GM12878 (cell line): ENCODE measurements around the gene KIF14. TPM values are rescaled to one million over a fixed set of nuclear protein-coding genes. Genes with fewer than 3 reads are reported as not detected.

Source experiments
- ATAC-seq: fragments of 200-7000 bp; cut with Tn5 transposase; 3 replicates; pipeline ENCODE4 v1.9.1; 2020; ENCODE audit warnings: mild to moderate bottlenecking, moderate library complexity
- BruUV-seq: library from RNA; stranded (reverse); fragments of 400-500 nt; replicated peaks from 2 replicates; lab custom pipeline; 2021; lab: Mats Ljungman, UMichigan
- CTCF ChIA-PET: fragments of 300-600 bp; sonication (Branson Sonifier 250); formaldehyde crosslinking; extraction: SDS; loops from one replicate; lab custom pipeline; 2021; ENCODE audit warnings: inconsistent platforms; lab: Yijun Ruan, JAX
- POLR2A ChIA-PET: fragments of 350-600 bp; formaldehyde crosslinking; extraction: SDS; loops from one replicate; lab custom pipeline; 2021; ENCODE audit warnings: inconsistent platforms; lab: Charles Lee
- RAD21 ChIA-PET: fragments of 300-600 bp; sonication (Branson Sonifier 250); formaldehyde crosslinking; loops from one replicate; lab custom pipeline; 2023; ENCODE audit warnings: antibody characterized with exemption; ENCODE audit not compliant: unreplicated experiment; lab: Charles Lee
- SMC1A ChIA-PET: fragments of 300-600 bp; sonication (Branson Sonifier 250); formaldehyde crosslinking; loops from one replicate; lab custom pipeline; 2023; ENCODE audit not compliant: unreplicated experiment, uncharacterized antibody; lab: Charles Lee
- DNase-seq: peaks from one replicate; pipeline ENCODE4 v3.0.0-alpha.2; 2011; ENCODE audit warnings: low read depth, low spot score
- FAIRE-seq: peaks from 3 replicates; lab custom pipeline; 2011; peaks lifted over from hg19 to GRCh38; lab: Jason Lieb, UNC
- H2AFZ ChIP-seq: 2 replicates; pipeline ENCODE4 v1.6.0; 2011; ENCODE audit warnings: low read depth, low read length, control low read depth; ENCODE audit not compliant: control insufficient read depth
- H3K27ac ChIP-seq: 2 replicates; pipeline ENCODE4 v1.5.1; 2011; ENCODE audit warnings: control low read depth; ENCODE audit not compliant: control insufficient read depth, insufficient read depth
- H3K27me3 ChIP-seq, 2 experiments: replicated peaks in 1 of 2; 2 replicates each; pipeline versions ENCODE4 v1.6.0 to v1.6.1; 2011; ENCODE audit warnings: low read length in 1 of 2; ENCODE audit not compliant: control insufficient read depth in 2 of 2, insufficient read depth in 2 of 2
- H3K36me3 ChIP-seq, 2 experiments: 2 replicates each; pipeline ENCODE4 v1.5.1; 2011; ENCODE audit warnings: low read length in 1 of 2; ENCODE audit not compliant: control insufficient read depth in 2 of 2, insufficient read depth in 2 of 2
- H3K4me1 ChIP-seq: 2 replicates; pipeline ENCODE4 v1.6.1; 2011; ENCODE audit warnings: mild to moderate bottlenecking, low read length, moderate library complexity, mixed read lengths; ENCODE audit not compliant: control insufficient read depth, insufficient read depth
- H3K4me2 ChIP-seq: 2 replicates; pipeline ENCODE4 v1.6.0; 2011; ENCODE audit warnings: control low read depth; ENCODE audit not compliant: control insufficient read depth, insufficient read depth
- H3K4me3 ChIP-seq: fragments of 200-600 bp; sonication (generic); 2 replicates; pipeline ENCODE4 v1.5.1; 2016
- H3K79me2 ChIP-seq: 2 replicates; pipeline ENCODE4 v1.6.0; 2011; ENCODE audit warnings: low read length; ENCODE audit not compliant: control insufficient read depth, insufficient read depth
- H3K9ac ChIP-seq: 2 replicates; pipeline ENCODE4 v1.8.0; 2011; ENCODE audit warnings: low read length, control low read depth, mixed read lengths; ENCODE audit not compliant: control insufficient read depth, insufficient read depth
- H3K9me3 ChIP-seq: replicated peaks from 3 replicates; pipeline ENCODE4 v1.5.1; 2011; ENCODE audit warnings: mild to moderate bottlenecking, low read length; ENCODE audit not compliant: control insufficient read depth, insufficient read depth
- H4K20me1 ChIP-seq: 2 replicates; pipeline ENCODE4 v1.6.0; 2011; ENCODE audit not compliant: control insufficient read depth, insufficient read depth
- CREM ChIP-seq: IDR thresholded peaks from 2 replicates; pipeline ENCODE4 v1.6.1; 2014; ENCODE audit warnings: antibody characterized with exemption, low read depth
- GABPA ChIP-seq: IDR thresholded peaks from 2 replicates; pipeline ENCODE4 v1.6.1; 2014; ENCODE audit warnings: antibody characterized with exemption, low read depth, mild to moderate bottlenecking, inconsistent platforms
- GATAD2B ChIP-seq: fragments of 450-650 bp; conservative IDR thresholded peaks from 2 replicates; pipeline ENCODE4 v1.6.1; 2017; ENCODE audit warnings: low read depth, mild to moderate bottlenecking, moderate library complexity
- MEF2B ChIP-seq: fragments of 450-650 bp; IDR thresholded peaks from 2 replicates; pipeline ENCODE4 v1.6.1; 2018; ENCODE audit warnings: mild to moderate bottlenecking, moderate library complexity; ENCODE audit not compliant: partially characterized antibody, poor library complexity, severe bottlenecking
- NR2C1 ChIP-seq: fragments of 450-650 bp; IDR thresholded peaks from 2 replicates; pipeline ENCODE4 v1.6.1; 2017; ENCODE audit warnings: antibody characterized with exemption, mild to moderate bottlenecking, moderate library complexity
- PAX5 ChIP-seq: IDR thresholded peaks from 2 replicates; pipeline ENCODE4 v1.6.1; 2011; ENCODE audit warnings: low read depth, low read length, borderline replicate concordance
- TCF3 ChIP-seq: IDR thresholded peaks from 2 replicates; pipeline ENCODE4 v1.6.1; 2012; ENCODE audit warnings: low read depth, mild to moderate bottlenecking, low read length, borderline replicate concordance; ENCODE audit not compliant: insufficient read depth
- ZBTB40 ChIP-seq: fragments of 450-650 bp; IDR thresholded peaks from 2 replicates; pipeline ENCODE4 v1.6.1; 2016; ENCODE audit warnings: mild to moderate bottlenecking, moderate library complexity, borderline replicate concordance
- ZNF207 ChIP-seq: fragments of 450-650 bp; IDR thresholded peaks from 2 replicates; pipeline ENCODE4 v1.6.1; 2014; ENCODE audit warnings: antibody characterized with exemption, mild to moderate bottlenecking, borderline replicate concordance
- WGBS: methylation state at CpG from one replicate; pipeline ENCODE4 v1.1.6; 2016; ENCODE audit warnings: low lambda C conversion rate; ENCODE audit not compliant: insufficient replicate concordance, insufficient coverage; ENCODE audit errors: missing lambda C conversion rate; 5-methylcytosine and 5-hydroxymethylcytosine counted together
- in situ Hi-C: fragments of 300-500 bp; cut with MboI; formaldehyde crosslinking; loops from 9 replicates; pipeline ENCODE4 v1.14.3; 2018; ENCODE audit warnings: mixed read lengths
- intact Hi-C: fragments of 100-400 bp; cut with micrococcal nuclease; formaldehyde crosslinking; loops from one replicate; pipeline ENCODE4 v1.14.2; 2022; ENCODE audit not compliant: unreplicated experiment
- polyA plus RNA-seq, 11 experiments: library from polyadenylated mRNA; depleted of rRNA in 4 of 11; unstranded in 6 of 11; stranded (reverse) in 5 of 11; fragments of >200 nt; fragmentation: Nextera tagmentation in 4 of 11; fragmentation: Illumina TruSeq in 1 of 11; extraction: Ambion mirVana in 4 of 11; extraction: Trizol in 1 of 11; gene quantifications; 1 replicate in 1 of 11; 2 replicates in 10 of 11; pipeline versions ENCODE4 v1.2.1 to v1.2.3, GENCODE V29; 2011 to 2016; ENCODE audit warnings: inconsistent platforms in 2 of 11, missing spikeins in 2 of 11, low read depth in 1 of 11
- total RNA-seq, 4 experiments: library from RNA; depleted of rRNA in 3 of 4; stranded (reverse); fragments of >200 nt in 3 of 4; fragmentation: Illumina TruSeq in 1 of 4; extraction: Trizol in 1 of 4; gene quantifications; 2 replicates each; pipeline versions ENCODE4 v1.2.1 to v1.2.3, GENCODE V29; 2013 to 2021
- TF ChIP-seq, protein P1 (sequence below): fragments of 150-350 bp; IDR thresholded peaks from 2 replicates; pipeline ENCODE4 v1.6.1; 2016; ENCODE audit warnings: low read depth, low read length
- TF ChIP-seq, protein P2 (sequence below): fragments of 450-650 bp; IDR thresholded peaks from 2 replicates; pipeline ENCODE4 v1.6.1; 2016; ENCODE audit warnings: mild to moderate bottlenecking

Gene KIF14
- total and polyA plus RNA-seq, 10 of the 15 experiments (the other 5 are each of a cell fraction or from before 2014, with no cell fraction given) = 6.8 to 25.5 (median 14.4) TPM

- 0 out of 2 replicates have a peak overlapping the region, but pooled peaks have one; percentile 0 for H3K4me3 ChIP-seq
- peak; percentile 41 for ATAC-seq
- H3K27ac ChIP-seq = peak overlapping the region; percentile 80
- CTCF ChIA-PET = interaction anchor here (0.7 to 9.8 kb wide), 18 partner anchors 8 to 346 kb away, joined by 3 to 280 read pairs (median 4); partner anchors contain the start of gene DDX59
- no peaks in the 10 kb centered on the region for H3K36me3 ChIP-seq
- BruUV-seq = no TSS peak
- H3K4me1 ChIP-seq = peaks cover 46% of the 10 kb centered on the region
- H3K9me3 ChIP-seq = no peaks in the 10 kb centered on the region
- SMC1A ChIA-PET = interaction anchor here (0.6 to 6.7 kb wide), 26 partner anchors 8 to 346 kb away, joined by 3 to 195 read pairs (median 4); partner anchors contain the start of gene DDX59
- peaks cover 2% of the 10 kb centered on the region for H3K79me2 ChIP-seq
- POLR2A ChIA-PET = interaction anchor here (0.5 to 2.0 kb wide), 12 partner anchors 8 to 610 kb away, joined by 3 to 11 read pairs (median 6); partner anchors contain the start of gene DDX59
- no peaks in the 10 kb centered on the region for H4K20me1 ChIP-seq
- intact Hi-C loops (loop anchor here (1.0 to 5.0 kb wide), 6 partner anchors 43 to 347 kb away; no protein-coding TSS in a partner anchor), in situ Hi-C loops (no loop called here)
- FAIRE-seq = peak; percentile 56
- H3K27me3 ChIP-seq = no peaks in the 10 kb centered on the region
- no peak overlapping the region for H3K9ac ChIP-seq
- DNase-seq = peak; percentile 74
- RAD21 ChIA-PET = interaction anchor here (0.6 to 10.2 kb wide), 23 partner anchors 8 to 416 kb away, joined by 3 to 179 read pairs (median 4); partner anchors contain the start of genes CAMSAP2, DDX59 and INAVA
- peak overlapping the region; percentile 63; the same call in 1 of the 2 replicates for H3K4me2 ChIP-seq
- no peak overlapping the region for H2AFZ ChIP-seq
- 0% methylated on average over 1 of the region's 1 CpG for WGBS
- 0 out of 2 replicates have a peak, but pooled peaks have one; percentile 17 for TF ChIP-seq TCF3
- TF ChIP-seq ZNF207 = no peak
- no peak; the same call in 1 of the 2 replicates for TF ChIP-seq ZBTB40
- TF ChIP-seq MEF2B = peak; percentile 23
- no peak for TF ChIP-seq PAX5
- TF ChIP-seq, protein P1, sequence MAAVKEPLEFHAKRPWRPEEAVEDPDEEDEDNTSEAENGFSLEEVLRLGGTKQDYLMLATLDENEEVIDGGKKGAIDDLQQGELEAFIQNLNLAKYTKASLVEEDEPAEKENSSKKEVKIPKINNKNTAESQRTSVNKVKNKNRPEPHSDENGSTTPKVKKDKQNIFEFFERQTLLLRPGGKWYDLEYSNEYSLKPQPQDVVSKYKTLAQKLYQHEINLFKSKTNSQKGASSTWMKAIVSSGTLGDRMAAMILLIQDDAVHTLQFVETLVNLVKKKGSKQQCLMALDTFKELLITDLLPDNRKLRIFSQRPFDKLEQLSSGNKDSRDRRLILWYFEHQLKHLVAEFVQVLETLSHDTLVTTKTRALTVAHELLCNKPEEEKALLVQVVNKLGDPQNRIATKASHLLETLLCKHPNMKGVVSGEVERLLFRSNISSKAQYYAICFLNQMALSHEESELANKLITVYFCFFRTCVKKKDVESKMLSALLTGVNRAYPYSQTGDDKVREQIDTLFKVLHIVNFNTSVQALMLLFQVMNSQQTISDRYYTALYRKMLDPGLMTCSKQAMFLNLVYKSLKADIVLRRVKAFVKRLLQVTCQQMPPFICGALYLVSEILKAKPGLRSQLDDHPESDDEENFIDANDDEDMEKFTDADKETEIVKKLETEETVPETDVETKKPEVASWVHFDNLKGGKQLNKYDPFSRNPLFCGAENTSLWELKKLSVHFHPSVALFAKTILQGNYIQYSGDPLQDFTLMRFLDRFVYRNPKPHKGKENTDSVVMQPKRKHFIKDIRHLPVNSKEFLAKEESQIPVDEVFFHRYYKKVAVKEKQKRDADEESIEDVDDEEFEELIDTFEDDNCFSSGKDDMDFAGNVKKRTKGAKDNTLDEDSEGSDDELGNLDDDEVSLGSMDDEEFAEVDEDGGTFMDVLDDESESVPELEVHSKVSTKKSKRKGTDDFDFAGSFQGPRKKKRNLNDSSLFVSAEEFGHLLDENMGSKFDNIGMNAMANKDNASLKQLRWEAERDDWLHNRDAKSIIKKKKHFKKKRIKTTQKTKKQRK = no peak
- no peak for TF ChIP-seq GATAD2B
- TF ChIP-seq, protein P2, sequence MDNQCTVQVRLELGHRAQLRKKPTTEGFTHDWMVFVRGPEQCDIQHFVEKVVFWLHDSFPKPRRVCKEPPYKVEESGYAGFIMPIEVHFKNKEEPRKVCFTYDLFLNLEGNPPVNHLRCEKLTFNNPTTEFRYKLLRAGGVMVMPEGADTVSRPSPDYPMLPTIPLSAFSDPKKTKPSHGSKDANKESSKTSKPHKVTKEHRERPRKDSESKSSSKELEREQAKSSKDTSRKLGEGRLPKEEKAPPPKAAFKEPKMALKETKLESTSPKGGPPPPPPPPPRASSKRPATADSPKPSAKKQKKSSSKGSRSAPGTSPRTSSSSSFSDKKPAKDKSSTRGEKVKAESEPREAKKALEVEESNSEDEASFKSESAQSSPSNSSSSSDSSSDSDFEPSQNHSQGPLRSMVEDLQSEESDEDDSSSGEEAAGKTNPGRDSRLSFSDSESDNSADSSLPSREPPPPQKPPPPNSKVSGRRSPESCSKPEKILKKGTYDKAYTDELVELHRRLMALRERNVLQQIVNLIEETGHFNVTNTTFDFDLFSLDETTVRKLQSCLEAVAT = 0 out of 2 replicates have a peak, but pooled peaks have one; percentile 49
- no peak for TF ChIP-seq NR2C1
- TF ChIP-seq CREM = peak; percentile 30; the same call in 1 of the 2 replicates
- 0 out of 2 replicates have a peak, but pooled peaks have one; percentile 27 for TF ChIP-seq GABPA
Measured at GRCh38 chr1:200625381-200625824, 4.9 kb upstream of the KIF14 start.
